GM10248 (cell line): Measurements from ENCODE around the gene MLXIP.
A peak's percentile ranks its signal among the peaks of the same experiment; 100 is the strongest.

Source experiments
- CTCF ChIA-PET: fragments of 300-600 bp; sonication (Branson Sonifier 250); formaldehyde crosslinking; extraction: SDS; loops from one replicate; lab custom pipeline; 2021; ENCODE audit warnings: antibody characterized with exemption; lab: Yijun Ruan, JAX
- POLR2A ChIA-PET: fragments of 350-650 bp; sonication (Branson Sonifier 250); formaldehyde crosslinking; extraction: SDS; loops from one replicate; lab custom pipeline; 2020; ENCODE audit warnings: antibody characterized with exemption; lab: Yijun Ruan, JAX
- DNase-seq: peaks from one replicate; pipeline ENCODE4 v3.0.0; 2012; ENCODE audit errors: extremely low spot score
- CTCF ChIP-seq: IDR thresholded peaks from 2 replicates; pipeline ENCODE4 v1.5.1; 2012; ENCODE audit warnings: mild to moderate bottlenecking, low read depth; ENCODE audit errors: extremely low read depth, missing control alignments, control extremely low read depth

The MLXIP gene

GRCh38 chr12:122073815-122074214 is 4.7 kb upstream of the MLXIP start:
- CTCF ChIA-PET, result interaction anchor here (1.7 kb wide), 1 partner anchor 19 kb away, joined by 4 read pairs; no protein-coding TSS in a partner anchor
- TF ChIP-seq CTCF, result no peak
- no peak for DNase-seq
- POLR2A ChIA-PET, result no interaction called here

- no peak for TF ChIP-seq CTCF
- peak; percentile 30 for DNase-seq
- CTCF ChIA-PET, result no interaction called here
- POLR2A ChIA-PET, result no interaction called here
Observed at GRCh38 chr12:122076743-122077495, 1.6 kb upstream of the MLXIP start.

GRCh38 chr12:122079033-122079531 is 526 bp downstream of the MLXIP start:
- TF ChIP-seq CTCF, result no peak
- ChIA-PET POLR2A (no interaction called here), CTCF (interaction anchor here (1.3 to 2.0 kb wide), 3 partner anchors 9 to 44 kb away, joined by 3 to 11 read pairs (median 6); no protein-coding TSS in a partner anchor)
- DNase-seq, result no peak

- POLR2A ChIA-PET, result no interaction called here
- no peak for TF ChIP-seq CTCF
- CTCF ChIA-PET, result interaction anchor here (0.9 to 2.2 kb wide), 10 partner anchors 9 to 285 kb away, joined by 3 to 12 read pairs (median 5); partner anchors contain the start of gene CFAP251
- no peak for DNase-seq
Observed at GRCh38 chr12:122079532-122080081, 1.1 kb downstream of the MLXIP start.

- no peak for DNase-seq
- no peak for TF ChIP-seq CTCF
- ChIA-PET POLR2A (interaction anchor here (1.0 kb wide), 1 partner anchor 9 kb away, joined by 4 read pairs; no protein-coding TSS in a partner anchor), CTCF (interaction anchor here (0.7 to 2.2 kb wide), 13 partner anchors 10 to 285 kb away, joined by 3 to 12 read pairs (median 3); partner anchors contain the start of gene CFAP251)
Observed at GRCh38 chr12:122080149-122081082, 1.9 kb downstream of the MLXIP start.
